ENCODE measurements around the gene MUS81.
A peak's percentile ranks its signal among the peaks of the same experiment; 100 is the strongest.

The MUS81 gene

DNA sequence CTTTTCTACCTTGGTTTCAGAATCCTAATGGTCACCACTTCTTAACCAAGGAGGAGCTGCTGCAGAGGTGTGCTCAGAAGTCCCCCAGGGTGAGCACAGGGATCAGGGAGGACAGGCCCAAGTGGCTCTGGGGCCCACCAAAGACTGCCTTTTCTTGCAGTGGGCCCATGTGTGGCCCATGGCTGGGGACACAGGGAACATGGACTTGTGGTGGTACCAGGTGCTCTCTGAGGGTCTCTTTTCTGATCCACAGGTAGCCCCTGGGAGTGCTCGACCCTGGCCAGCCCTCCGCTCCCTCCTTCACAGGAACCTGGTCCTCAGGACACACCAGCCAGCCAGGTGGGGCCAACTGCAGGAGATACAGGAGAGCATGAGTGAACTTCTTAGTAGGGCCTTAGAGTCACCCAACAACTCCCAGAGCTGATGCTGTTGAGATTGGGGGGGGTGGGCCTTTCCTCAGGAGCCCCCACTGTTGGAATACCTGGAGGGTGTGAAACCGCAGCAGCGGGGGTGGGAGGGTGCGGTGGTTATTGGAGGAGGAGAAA lies 2.0 kb downstream of the MUS81 start:
- no peak for DNase-seq

GRCh38 chr11:65862941-65863888 lies 3.0 kb downstream of the MUS81 start:
- no peak for DNase-seq

DNA sequence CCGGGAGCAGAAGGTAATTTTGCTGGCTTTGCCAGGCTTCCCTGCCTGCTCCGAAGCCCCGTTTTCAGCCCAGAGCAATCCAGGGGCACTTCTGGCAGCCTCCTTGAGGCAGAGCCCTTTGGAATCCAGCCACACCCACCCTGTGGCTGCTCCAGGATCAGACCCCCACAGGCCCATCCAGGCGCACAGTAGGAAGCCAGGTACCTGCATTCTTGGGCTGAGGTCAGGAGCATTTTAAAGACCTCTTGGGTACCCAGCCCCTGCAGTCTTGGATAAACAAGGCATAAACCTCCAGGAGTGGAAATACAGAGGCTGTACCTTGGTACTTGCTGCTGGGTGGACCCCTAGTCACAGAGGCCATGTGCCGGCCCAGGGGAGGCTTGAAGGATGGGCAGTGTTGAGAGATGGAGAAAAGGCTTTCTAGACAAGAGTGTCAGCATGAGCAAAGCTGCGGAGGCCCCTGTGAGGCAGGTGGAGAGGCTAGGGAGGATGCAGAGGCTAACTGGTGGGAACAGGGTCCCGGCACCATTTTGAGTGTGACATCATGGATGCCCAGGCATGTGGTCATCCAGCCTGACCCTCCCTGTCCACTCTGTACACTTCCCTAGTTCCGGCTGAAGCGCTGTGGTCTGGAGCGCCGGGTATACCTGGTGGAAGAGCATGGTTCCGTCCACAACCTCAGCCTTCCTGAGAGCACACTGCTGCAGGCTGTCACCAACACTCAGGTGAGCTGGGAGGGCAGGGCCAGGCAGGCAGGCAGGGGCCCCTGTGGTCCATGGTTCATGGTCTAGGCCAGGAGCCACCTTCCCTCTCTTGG lies 3.9 kb downstream of the MUS81 start:
- no peak for DNase-seq

GRCh38 chr11:65864706-65865471 lies 4.7 kb downstream of the MUS81 start:
- no peak for DNase-seq

DNA sequence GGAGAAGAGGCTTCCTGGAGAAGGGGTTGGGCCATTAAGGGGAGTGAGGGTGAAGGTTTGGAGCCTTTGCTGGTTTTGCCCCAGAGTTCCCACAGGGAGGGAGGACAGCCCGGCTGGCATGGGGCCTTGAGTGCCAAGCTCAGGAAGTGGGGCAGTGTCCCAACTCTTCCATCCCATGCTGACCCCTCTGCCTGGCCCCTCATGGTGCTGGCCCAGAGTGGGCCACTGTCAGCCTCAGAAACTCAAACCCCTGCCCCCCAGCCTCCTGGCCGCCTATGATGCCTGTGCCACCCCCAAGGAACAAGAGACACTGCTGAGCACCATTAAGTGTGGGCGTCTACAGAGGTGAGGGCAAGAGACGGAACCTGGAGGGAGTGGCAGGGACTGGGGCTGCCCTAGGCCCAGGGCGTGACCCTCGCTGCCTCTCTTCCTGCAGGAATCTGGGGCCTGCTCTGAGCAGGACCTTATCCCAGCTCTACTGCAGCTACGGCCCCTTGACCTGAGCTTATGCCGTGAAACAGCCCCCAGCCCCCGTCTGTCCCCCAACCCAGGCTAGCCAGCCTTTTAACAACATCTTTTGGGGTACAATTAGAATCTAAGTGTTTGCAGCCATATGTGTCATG lies 5.4 kb downstream of the MUS81 start:
- DNase-seq, result no peak

DNA sequence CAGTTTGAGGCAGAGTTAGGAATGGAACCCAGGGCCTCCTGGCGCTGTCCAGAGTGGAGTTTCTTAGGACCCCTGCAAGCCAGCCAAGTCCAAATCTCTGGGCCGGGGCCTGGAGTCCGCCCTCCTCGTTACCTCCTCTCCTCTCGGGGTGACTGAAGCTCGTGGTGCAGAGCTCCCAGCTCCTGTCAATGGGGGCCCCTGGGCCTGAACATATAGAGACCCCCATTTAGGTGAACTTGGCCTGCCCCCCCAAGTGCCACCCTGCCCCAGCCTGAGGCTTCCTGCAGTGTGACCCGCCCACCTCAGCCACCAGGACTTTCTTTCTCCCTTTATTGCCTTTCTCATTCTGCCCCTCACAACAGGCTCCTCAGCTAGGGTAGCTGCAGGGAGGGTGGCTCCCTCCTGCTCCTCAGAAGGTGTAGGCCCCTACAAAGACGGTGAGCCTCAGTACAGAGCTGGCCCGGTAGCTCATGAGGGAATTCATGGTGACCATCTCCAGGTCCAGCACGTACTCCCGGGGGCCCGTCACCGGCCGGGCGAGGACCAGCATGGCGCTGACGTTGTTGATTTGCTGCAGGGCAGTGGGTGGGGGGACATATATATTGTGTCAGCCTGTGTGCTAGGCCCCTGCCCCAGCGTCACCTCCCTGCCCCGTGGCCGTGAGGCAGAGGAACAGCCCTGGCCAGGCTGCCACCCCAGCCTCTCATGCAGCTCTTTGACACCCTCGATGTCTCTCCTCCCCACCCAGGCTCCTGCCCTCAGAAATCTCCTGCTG lies 6.5 kb downstream of the MUS81 start:
- no peak for DNase-seq

DNA sequence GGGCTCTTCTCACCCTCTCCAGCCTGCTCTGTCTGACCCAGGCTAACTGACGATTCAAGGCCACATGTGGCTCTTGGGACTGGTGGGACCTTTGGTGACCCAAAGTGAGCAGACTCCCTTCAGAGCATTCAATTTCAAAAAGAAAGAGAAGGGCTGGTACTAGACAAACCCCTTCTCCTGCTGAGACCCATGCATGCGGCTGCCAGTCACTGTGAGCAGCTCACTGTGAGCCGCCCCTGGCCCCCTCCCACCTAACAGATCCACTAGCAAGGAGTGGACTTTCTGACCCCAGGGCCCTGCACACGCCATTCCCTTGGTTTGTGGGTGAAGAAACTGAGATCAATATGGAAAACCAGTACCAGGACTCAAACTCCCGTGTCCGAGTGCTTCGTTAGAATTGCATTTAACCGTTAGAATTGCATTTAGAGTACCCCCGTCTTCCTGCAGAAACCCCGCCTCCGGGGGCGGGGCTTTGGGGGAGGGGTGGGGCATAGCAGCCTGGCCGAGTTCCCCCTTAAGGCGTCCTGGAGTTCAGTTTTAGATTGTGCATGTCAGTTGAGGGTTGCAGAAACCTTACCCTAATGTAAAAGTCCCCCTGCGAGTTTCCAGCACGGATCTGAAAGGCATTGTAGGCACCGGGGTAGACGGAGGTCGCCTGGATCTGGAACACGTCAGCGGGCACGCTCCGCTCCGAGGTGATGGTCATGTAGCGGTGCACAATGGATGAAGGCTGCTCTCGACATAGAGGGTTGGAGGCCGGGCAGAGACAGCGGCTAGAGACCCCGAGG lies 7.2 kb downstream of the MUS81 start:
- no peak for DNase-seq

GRCh38 chr11:65868076-65868667 lies 7.9 kb downstream of the MUS81 start:
- DNase-seq, result no peak

DNA sequence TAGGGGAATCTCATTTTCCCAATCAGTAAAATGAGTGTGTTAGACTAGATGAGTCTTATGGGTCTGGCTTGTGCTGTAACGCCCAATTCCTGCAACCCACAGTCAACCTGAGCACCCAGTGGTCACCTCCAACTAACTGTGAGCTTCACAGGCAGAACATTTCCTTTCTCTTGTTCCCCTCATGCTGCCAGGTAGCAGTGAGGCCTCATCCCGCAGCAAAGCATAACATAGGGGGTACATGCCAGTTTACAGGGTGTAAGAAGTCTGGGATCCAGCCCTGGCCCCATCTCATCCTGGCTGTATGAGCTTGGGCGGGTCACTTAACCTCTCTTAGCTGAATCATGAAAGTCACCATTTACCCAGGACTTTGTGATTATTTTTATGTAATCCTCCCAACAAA lies 8.7 kb downstream of the MUS81 start:
- DNase-seq, result no peak

- DNase-seq, result no peak
Observed at GRCh38 chr11:65869643-65870306, 9.5 kb downstream of the MUS81 start.

DNA sequence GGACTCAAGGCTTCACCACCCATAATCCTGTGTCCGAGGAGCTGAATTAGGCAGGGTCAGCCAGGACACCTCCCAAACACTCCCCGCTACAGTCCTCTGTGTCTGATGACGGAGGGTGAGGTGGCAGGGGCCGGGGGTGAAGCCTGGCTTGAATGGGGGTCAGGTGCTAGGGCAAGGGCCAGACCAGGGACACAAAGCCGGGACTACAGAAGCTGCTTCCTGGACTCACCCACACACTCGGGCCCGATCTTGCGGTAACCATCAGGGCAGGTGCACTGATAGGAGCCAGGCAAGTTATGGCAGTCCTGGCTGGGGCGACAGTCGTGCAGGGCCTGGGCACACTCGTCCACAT lies 10.1 kb downstream of the MUS81 start:
- DNase-seq, result no peak

DNA sequence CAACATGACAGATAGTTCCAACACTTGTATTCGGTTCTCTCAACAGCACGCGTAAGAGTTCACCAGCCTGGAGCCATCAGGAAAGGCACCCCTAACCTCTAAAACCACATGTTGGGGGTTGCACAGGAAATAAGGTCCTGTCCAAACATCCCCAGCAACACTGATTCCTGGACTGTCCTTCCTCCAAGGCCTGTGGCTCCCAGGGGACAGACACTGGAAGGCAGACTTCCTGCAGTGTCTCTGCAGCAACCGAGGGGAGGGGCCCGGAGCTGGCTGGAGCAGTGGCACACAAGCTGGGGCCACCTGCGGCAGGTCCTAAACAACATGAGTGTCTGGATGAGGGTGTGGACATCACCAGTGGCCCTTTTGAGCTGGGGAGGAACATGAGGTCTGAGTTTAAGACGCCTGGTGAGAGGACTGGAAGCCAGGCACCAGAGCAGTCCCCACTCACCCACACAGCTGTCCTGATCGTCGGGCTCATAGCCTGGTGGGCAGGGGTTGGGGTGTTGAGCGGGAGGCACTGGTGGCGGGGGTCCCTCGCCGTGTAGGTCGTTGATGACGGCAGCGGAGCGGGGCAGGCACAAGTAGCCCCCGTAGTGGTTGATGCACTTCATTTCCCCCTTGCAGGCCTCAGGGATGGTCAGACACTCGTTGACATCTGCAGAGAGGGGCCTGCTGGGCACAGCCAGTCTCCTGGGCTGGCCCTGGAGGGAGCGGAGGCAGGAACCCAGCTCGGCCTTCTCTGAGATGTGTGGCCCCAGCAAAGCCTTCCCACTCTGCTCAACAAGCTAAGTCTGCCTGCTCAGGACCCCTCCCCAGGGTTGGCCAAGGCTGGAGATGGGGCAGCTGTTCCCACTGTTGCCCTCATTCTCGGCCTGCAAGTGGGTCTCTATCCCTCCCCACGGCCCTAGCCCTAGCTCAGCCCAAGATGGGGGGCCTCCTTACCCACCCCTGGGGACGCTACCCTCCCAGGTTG lies 10.8 kb downstream of the MUS81 start:
- DNase-seq, result no peak

DNA sequence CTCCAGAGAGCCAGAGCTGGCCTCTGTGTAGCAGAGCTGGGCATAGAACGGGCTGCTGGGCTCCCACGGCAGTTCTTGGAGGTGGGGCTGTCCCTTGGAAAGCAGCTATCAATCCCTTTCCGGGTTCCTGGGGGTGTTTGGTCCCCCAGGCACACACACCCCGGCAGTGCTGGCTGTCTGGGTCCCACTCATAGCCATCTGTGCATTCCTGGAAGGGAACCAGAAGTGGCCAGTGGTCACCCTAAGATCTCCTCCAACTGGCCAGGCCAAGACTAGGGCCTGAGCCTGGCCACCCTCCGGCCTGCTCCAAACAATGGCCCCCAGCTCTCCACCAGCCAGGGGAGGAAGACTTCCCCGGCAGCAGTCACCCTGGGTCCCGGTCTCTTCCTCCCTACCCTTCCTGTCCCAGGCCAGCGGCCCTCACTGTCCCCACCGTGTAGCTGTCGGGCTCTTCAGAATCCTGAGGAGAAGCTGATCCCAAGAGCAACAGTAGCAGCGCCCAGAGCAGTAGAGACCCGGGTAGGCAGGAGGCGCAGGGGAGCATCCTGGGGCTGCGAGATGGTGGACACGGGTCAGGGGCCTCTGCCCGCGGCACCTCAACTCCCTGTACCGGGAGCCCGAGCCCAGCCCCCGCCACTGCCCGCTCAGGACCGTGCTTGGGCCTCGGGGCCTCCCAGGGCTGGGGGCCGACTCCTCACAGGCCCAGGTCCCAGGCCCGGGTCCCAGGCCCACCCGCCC lies 11.7 kb downstream of the MUS81 start:
- peak; percentile 42 for DNase-seq

GRCh38 chr11:65872586-65873317 lies 12.5 kb downstream of the MUS81 start, which contains the start of gene EFEMP2:
EFEMP2 (minus strand) TSS chr11:65872800; CDS start chr11:65872354, 446 bp downstream.
- peak; percentile 73 for DNase-seq

- DNase-seq, result peak; percentile 93
Observed at GRCh38 chr11:65873318-65874156, 13.3 kb downstream of the MUS81 start.

DNA sequence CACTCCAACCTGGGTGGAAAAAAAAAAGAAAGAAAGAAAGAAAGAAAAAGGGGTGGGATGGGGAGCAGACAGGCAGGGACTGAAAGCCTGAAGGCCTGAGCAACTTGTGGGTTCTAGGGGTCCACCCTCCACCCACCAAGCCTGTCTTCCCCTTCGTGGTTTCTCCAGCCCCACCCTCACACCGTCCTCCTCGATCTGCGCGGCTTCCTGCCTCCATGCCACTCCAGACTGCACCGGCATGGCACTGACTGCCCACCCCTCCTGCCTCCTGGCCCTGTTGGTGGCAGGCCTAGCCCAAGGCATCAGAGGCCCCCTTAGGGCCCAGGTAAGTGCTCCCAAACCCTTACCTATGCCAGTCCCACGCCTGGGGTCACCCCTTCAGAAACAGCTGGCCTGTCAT lies 19.4 kb downstream of the MUS81 start, which contains the start of gene CTSW:
Gene CTSW (plus strand): TSS at position 221 of the 400 bp plus-strand sequence. CDS start 18 bp downstream, at position 239.
- DNase-seq, result no peak

Measured in fibroblast of skin of right biceps (primary cell).